GM12878 (cell line): ENCODE measurements around the gene MRPS5. TPM values are rescaled to one million over a fixed set of nuclear protein-coding genes. Genes with fewer than 3 reads are reported as not detected.

ENCODE experiments used
- BHLHE40 ChIP-seq, 2 experiments: fragments of 450-650 bp in 1 of 2; IDR thresholded peaks; 2 replicates each; pipeline ENCODE4 v1.6.1; 2011 to 2017; ENCODE audit warnings: low read depth in 2 of 2, borderline replicate concordance in 1 of 2, improper control_type of control experiment in 1 of 2, low read length in 1 of 2, mild to moderate bottlenecking in 1 of 2
- CBFB ChIP-seq: IDR thresholded peaks from 2 replicates; pipeline ENCODE4 v1.6.1; 2016; ENCODE audit warnings: antibody characterized with exemption, low read depth
- CREB1 ChIP-seq: IDR thresholded peaks from 2 replicates; pipeline ENCODE4 v1.6.1; 2012; ENCODE audit warnings: low read depth, mild to moderate bottlenecking, inconsistent platforms
- EGR1 ChIP-seq, 2 experiments: IDR thresholded peaks; 1 replicate in 1 of 2; 2 replicates in 1 of 2; pipeline ENCODE4 v1.6.1; 2011 to 2012; ENCODE audit warnings: low read depth in 2 of 2, low read length in 2 of 2, borderline replicate concordance in 1 of 2, mild to moderate bottlenecking in 1 of 2, moderate library complexity in 1 of 2
- EP300 ChIP-seq, 2 experiments: fragments of 150-350 bp in 1 of 2; IDR thresholded peaks; 2 replicates each; pipeline ENCODE4 v1.6.1; 2011 to 2012; ENCODE audit warnings: low read depth in 2 of 2, low read length in 2 of 2, borderline replicate concordance in 1 of 2, improper control_type of control experiment in 1 of 2, inconsistent platforms in 1 of 2; ENCODE audit not compliant: control insufficient read depth in 1 of 2
- ESRRA ChIP-seq: IDR thresholded peaks from 2 replicates; pipeline ENCODE4 v1.6.1; 2012; ENCODE audit warnings: mild to moderate bottlenecking, low read length, improper control_type of control experiment
- IKZF1 ChIP-seq: fragments of 450-650 bp; conservative IDR thresholded peaks from 2 replicates; pipeline ENCODE4 v1.6.1; 2017; ENCODE audit warnings: antibody characterized with exemption, mild to moderate bottlenecking
- IRF4 ChIP-seq: IDR thresholded peaks from 2 replicates; pipeline ENCODE4 v1.6.1; 2011; ENCODE audit warnings: low read depth, low read length
- JUND ChIP-seq: IDR thresholded peaks from 2 replicates; pipeline ENCODE4 v1.6.1; 2012; ENCODE audit warnings: low read depth, mild to moderate bottlenecking, low read length, improper control_type of control experiment, moderate library complexity
- MXI1 ChIP-seq: fragments of 150-350 bp; IDR thresholded peaks from 2 replicates; pipeline ENCODE4 v1.6.1; 2011; ENCODE audit warnings: low read depth, mild to moderate bottlenecking, inconsistent platforms, low read length, improper control_type of control experiment
- NRF1 ChIP-seq: conservative IDR thresholded peaks from 2 replicates; pipeline ENCODE4 v1.6.1; 2011; ENCODE audit warnings: mild to moderate bottlenecking, low read depth, low read length, improper control_type of control experiment
- POLR2AphosphoS5 ChIP-seq: IDR thresholded peaks from 2 replicates; pipeline ENCODE4 v1.6.1; 2011; ENCODE audit warnings: mild to moderate bottlenecking, low read length, inconsistent platforms
- RAD51 ChIP-seq: fragments of 450-650 bp; IDR thresholded peaks from 2 replicates; pipeline ENCODE4 v1.6.1; 2016; ENCODE audit warnings: moderate library complexity, mild to moderate bottlenecking, inconsistent platforms
- TCF7 ChIP-seq: IDR thresholded peaks from 2 replicates; pipeline ENCODE4 v1.6.1; 2014; ENCODE audit warnings: antibody characterized with exemption, borderline replicate concordance
- YY1 ChIP-seq: IDR thresholded peaks from 2 replicates; pipeline ENCODE4 v1.6.1; 2011; ENCODE audit warnings: low read depth, mild to moderate bottlenecking, low read length
- ZBED1 ChIP-seq: IDR thresholded peaks from 2 replicates; pipeline ENCODE4 v1.6.1; 2016; ENCODE audit warnings: borderline replicate concordance
- polyA plus RNA-seq, 11 experiments: library from polyadenylated mRNA; depleted of rRNA in 4 of 11; unstranded in 6 of 11; stranded (reverse) in 5 of 11; fragments of >200 nt; fragmentation: Nextera tagmentation in 4 of 11; fragmentation: Illumina TruSeq in 1 of 11; extraction: Ambion mirVana in 4 of 11; extraction: Trizol in 1 of 11; gene quantifications; 1 replicate in 1 of 11; 2 replicates in 10 of 11; pipeline versions ENCODE4 v1.2.1 to v1.2.3, GENCODE V29; 2011 to 2016; ENCODE audit warnings: inconsistent platforms in 2 of 11, missing spikeins in 2 of 11, low read depth in 1 of 11
- total RNA-seq, 4 experiments: library from RNA; depleted of rRNA in 3 of 4; stranded (reverse); fragments of >200 nt in 3 of 4; fragmentation: Illumina TruSeq in 1 of 4; extraction: Trizol in 1 of 4; gene quantifications; 2 replicates each; pipeline versions ENCODE4 v1.2.1 to v1.2.3, GENCODE V29; 2013 to 2021
- TF ChIP-seq, protein P1 (sequence below): fragments of 450-650 bp; IDR thresholded peaks from 2 replicates; pipeline ENCODE4 v1.6.1; 2014; ENCODE audit warnings: mild to moderate bottlenecking
- TF ChIP-seq, protein P2 (sequence below): IDR thresholded peaks from 2 replicates; pipeline ENCODE4 v1.6.1; 2012; ENCODE audit warnings: low read depth, low read length, improper control_type of control experiment
- TF ChIP-seq, protein P3 (sequence below): IDR thresholded peaks from 2 replicates; pipeline ENCODE4 v1.6.1; 2011; ENCODE audit warnings: borderline replicate concordance, low read depth, mild to moderate bottlenecking, moderate library complexity, mixed read lengths, low read length; ENCODE audit not compliant: insufficient read depth; ENCODE audit errors: extremely low read length
- TF ChIP-seq, protein P4 (sequence below): fragments of 450-650 bp; IDR thresholded peaks from 2 replicates; pipeline ENCODE4 v1.6.1; 2017; ENCODE audit warnings: mild to moderate bottlenecking, moderate library complexity

Gene MRPS5
- total and polyA plus RNA-seq, 10 of the 15 experiments (the other 5 are each of a cell fraction or from before 2014, with no cell fraction given) = 54.8 to 93.0 (median 76.3) TPM

DNA sequence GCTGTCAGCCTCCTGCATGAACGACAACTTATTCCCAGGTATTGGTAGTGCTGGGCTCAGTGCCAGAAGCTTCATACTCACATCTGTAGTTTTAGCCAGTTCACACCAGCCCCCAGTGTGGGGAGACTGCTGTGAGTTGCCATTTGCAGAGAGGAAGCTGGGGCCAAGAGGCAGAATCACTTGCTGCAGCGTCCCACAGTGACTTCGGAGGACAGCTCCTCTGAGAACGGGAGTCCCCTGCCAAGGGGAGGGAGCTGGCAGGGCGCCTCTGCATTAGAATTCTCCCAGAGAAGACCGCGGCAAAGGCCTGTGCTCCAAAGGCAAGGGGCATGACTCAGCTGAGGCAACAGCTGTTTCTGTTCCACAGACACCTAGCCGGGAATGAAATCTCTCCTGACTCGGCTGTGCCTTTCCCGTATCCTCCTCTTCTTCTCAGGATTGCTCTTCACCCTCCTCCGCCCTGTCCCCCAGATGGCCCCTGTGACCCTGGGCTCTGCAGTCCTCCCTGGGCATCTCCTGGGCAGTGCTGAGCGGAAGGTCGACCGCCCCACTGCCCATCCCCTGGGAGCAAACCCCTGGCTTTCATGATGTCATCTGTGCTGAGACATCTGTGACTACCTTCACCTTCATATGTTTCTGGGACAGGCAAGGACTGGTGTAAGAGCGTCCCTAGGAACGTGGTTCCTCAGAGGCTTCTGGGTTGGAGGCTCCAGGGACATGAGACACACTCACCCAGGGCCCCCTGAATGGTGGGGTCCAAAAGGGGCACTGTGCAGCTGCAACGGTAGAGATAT, 78.1 kb downstream of the MRPS5 start (continued):
- TF ChIP-seq, protein P1, sequence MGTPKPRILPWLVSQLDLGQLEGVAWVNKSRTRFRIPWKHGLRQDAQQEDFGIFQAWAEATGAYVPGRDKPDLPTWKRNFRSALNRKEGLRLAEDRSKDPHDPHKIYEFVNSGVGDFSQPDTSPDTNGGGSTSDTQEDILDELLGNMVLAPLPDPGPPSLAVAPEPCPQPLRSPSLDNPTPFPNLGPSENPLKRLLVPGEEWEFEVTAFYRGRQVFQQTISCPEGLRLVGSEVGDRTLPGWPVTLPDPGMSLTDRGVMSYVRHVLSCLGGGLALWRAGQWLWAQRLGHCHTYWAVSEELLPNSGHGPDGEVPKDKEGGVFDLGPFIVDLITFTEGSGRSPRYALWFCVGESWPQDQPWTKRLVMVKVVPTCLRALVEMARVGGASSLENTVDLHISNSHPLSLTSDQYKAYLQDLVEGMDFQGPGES = no peak
- TF ChIP-seq YY1 (no peak), TCF7 (no peak), CREB1 (no peak), EGR1 (IDR thresholded peaks at IDR 0.05; ENCODE audit: borderline replicate concordance in 1 of 2, low read depth in 2 of 2, low read length in 2 of 2) (no peak), IKZF1 (peak; percentile 66), CBFB (no peak), NRF1 (no peak), JUND (no peak), MXI1 (no peak), EP300 (IDR thresholded peaks at IDR 0.05; ENCODE audit: borderline replicate concordance in 1 of 2, control insufficient read depth in 1 of 2, low read depth in 2 of 2, low read length in 2 of 2) (no peak), ESRRA (no peak), POLR2AphosphoS5 (no peak), BHLHE40 (IDR thresholded peaks at IDR 0.05; ENCODE audit: borderline replicate concordance in 1 of 2, low read depth in 2 of 2, low read length in 1 of 2) (no peak; a peak in 1 of 4 replicates), ZBED1 (no peak), RAD51 (no peak), IRF4 (no peak)
- TF ChIP-seq, protein P2, sequence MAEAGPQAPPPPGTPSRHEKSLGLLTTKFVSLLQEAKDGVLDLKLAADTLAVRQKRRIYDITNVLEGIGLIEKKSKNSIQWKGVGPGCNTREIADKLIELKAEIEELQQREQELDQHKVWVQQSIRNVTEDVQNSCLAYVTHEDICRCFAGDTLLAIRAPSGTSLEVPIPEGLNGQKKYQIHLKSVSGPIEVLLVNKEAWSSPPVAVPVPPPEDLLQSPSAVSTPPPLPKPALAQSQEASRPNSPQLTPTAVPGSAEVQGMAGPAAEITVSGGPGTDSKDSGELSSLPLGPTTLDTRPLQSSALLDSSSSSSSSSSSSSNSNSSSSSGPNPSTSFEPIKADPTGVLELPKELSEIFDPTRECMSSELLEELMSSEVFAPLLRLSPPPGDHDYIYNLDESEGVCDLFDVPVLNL = no peak
- TF ChIP-seq, protein P3, sequence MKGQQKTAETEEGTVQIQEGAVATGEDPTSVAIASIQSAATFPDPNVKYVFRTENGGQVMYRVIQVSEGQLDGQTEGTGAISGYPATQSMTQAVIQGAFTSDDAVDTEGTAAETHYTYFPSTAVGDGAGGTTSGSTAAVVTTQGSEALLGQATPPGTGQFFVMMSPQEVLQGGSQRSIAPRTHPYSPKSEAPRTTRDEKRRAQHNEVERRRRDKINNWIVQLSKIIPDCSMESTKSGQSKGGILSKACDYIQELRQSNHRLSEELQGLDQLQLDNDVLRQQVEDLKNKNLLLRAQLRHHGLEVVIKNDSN = no peak
- TF ChIP-seq, protein P4, sequence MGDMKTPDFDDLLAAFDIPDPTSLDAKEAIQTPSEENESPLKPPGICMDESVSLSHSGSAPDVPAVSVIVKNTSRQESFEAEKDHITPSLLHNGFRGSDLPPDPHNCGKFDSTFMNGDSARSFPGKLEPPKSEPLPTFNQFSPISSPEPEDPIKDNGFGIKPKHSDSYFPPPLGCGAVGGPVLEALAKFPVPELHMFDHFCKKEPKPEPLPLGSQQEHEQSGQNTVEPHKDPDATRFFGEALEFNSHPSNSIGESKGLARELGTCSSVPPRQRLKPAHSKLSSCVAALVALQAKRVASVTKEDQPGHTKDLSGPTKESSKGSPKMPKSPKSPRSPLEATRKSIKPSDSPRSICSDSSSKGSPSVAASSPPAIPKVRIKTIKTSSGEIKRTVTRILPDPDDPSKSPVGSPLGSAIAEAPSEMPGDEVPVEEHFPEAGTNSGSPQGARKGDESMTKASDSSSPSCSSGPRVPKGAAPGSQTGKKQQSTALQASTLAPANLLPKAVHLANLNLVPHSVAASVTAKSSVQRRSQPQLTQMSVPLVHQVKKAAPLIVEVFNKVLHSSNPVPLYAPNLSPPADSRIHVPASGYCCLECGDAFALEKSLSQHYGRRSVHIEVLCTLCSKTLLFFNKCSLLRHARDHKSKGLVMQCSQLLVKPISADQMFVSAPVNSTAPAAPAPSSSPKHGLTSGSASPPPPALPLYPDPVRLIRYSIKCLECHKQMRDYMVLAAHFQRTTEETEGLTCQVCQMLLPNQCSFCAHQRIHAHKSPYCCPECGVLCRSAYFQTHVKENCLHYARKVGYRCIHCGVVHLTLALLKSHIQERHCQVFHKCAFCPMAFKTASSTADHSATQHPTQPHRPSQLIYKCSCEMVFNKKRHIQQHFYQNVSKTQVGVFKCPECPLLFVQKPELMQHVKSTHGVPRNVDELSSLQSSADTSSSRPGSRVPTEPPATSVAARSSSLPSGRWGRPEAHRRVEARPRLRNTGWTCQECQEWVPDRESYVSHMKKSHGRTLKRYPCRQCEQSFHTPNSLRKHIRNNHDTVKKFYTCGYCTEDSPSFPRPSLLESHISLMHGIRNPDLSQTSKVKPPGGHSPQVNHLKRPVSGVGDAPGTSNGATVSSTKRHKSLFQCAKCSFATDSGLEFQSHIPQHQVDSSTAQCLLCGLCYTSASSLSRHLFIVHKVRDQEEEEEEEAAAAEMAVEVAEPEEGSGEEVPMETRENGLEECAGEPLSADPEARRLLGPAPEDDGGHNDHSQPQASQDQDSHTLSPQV = no peak
